IMR-90 (cell line): ENCODE results near the gene TNFRSF11A. TPM values are rescaled to one million over a fixed set of nuclear protein-coding genes. Genes with fewer than 3 reads are reported as not detected.
A peak's percentile ranks its signal among the peaks of the same experiment; 100 is the strongest.

ENCODE experiments used
- ATAC-seq: fragments of 200-7000 bp; cut with Tn5 transposase; 2 replicates; pipeline ENCODE4 v1.9.1; 2020; ENCODE audit warnings: low read depth, mild to moderate bottlenecking, moderate library complexity
- BruUV-seq: library from RNA; stranded (reverse); fragments of 400-500 nt; replicated peaks from 2 replicates; lab custom pipeline; 2021; lab: Mats Ljungman, UMichigan
- CTCF ChIA-PET: fragments of 300-600 bp; formaldehyde crosslinking; extraction: SDS; loops from one replicate; lab custom pipeline; 2021; ENCODE audit warnings: antibody characterized with exemption; lab: Yijun Ruan, JAX
- POLR2A ChIA-PET: fragments of 300-600 bp; sonication (Branson Sonifier 250); formaldehyde crosslinking; loops from one replicate; lab custom pipeline; 2022; ENCODE audit warnings: antibody characterized with exemption; ENCODE audit not compliant: unreplicated experiment; lab: Charles Lee
- DNase-seq: peaks from one replicate; pipeline ENCODE4 v3.0.0; 2013
- H2AFZ ChIP-seq: replicated peaks from 2 replicates; pipeline ENCODE3; 2013; ENCODE audit warnings: low read length, mild to moderate bottlenecking; ENCODE audit not compliant: poor library complexity
- H2AK5ac ChIP-seq: 2 replicates; pipeline ENCODE4 v1.6.1; 2013; ENCODE audit warnings: low read depth, low read length, inconsistent platforms
- H2AK9ac ChIP-seq: replicated peaks from 2 replicates; pipeline ENCODE3; 2013; ENCODE audit warnings: mild to moderate bottlenecking, low read depth, low read length, moderate library complexity; ENCODE audit not compliant: poor library complexity
- H2BK120ac ChIP-seq: 2 replicates; pipeline ENCODE4 v1.6.1; 2013; ENCODE audit warnings: low read depth, low read length, inconsistent platforms
- H2BK15ac ChIP-seq: 3 replicates; pipeline ENCODE4 v1.6.1; 2013; ENCODE audit warnings: low read depth, low read length, inconsistent platforms
- H2BK20ac ChIP-seq: 2 replicates; pipeline ENCODE4 v1.6.1; 2013; ENCODE audit warnings: low read depth, mild to moderate bottlenecking, inconsistent platforms, low read length, moderate library complexity
- H2BK5ac ChIP-seq: 2 replicates; pipeline ENCODE4 v1.6.1; 2013; ENCODE audit warnings: mild to moderate bottlenecking, low read depth, low read length, inconsistent platforms; ENCODE audit not compliant: poor library complexity, severe bottlenecking
- H3K14ac ChIP-seq: replicated peaks from 2 replicates; pipeline ENCODE4 v1.6.1; 2013; ENCODE audit warnings: low read depth, low read length, inconsistent platforms
- H3K18ac ChIP-seq: 2 replicates; pipeline ENCODE4 v1.6.1; 2013; ENCODE audit warnings: low read depth, low read length, control low read depth
- H3K23ac ChIP-seq: 2 replicates; pipeline ENCODE4 v1.6.1; 2013; ENCODE audit warnings: low read depth, low read length, inconsistent platforms
- H3K27ac ChIP-seq: 2 replicates; pipeline ENCODE4 v1.5.1; 2013; ENCODE audit warnings: mild to moderate bottlenecking, control low read depth, low read length; ENCODE audit not compliant: insufficient read depth
- H3K27me3 ChIP-seq: 2 replicates; pipeline ENCODE4 v1.6.1; 2013; ENCODE audit warnings: low read length; ENCODE audit not compliant: control insufficient read depth, insufficient read depth
- H3K36me3 ChIP-seq: 2 replicates; pipeline ENCODE4 v1.6.1; 2013; ENCODE audit warnings: low read length, mixed read lengths; ENCODE audit not compliant: control insufficient read depth, insufficient read depth
- H3K4ac ChIP-seq: 2 replicates; pipeline ENCODE4 v1.6.1; 2013; ENCODE audit warnings: low read depth, low read length, inconsistent platforms
- H3K4me1 ChIP-seq: 2 replicates; pipeline ENCODE4 v1.6.1; 2013; ENCODE audit warnings: low read length, mixed read lengths; ENCODE audit not compliant: control insufficient read depth, insufficient read depth
- H3K4me2 ChIP-seq: 2 replicates; pipeline ENCODE4 v1.6.1; 2013; ENCODE audit warnings: low read depth, mild to moderate bottlenecking, control low read depth, low read length, moderate library complexity
- H3K4me3 ChIP-seq: 2 replicates; pipeline ENCODE4 v1.5.1; 2013; ENCODE audit warnings: low read depth, mild to moderate bottlenecking, control low read depth, low read length, moderate library complexity; ENCODE audit not compliant: insufficient read depth
- H3K56ac ChIP-seq: 2 replicates; pipeline ENCODE4 v1.6.1; 2013; ENCODE audit warnings: low read length, inconsistent platforms; ENCODE audit not compliant: insufficient read depth; ENCODE audit errors: extremely low read depth
- H3K79me1 ChIP-seq, 2 experiments: 2 replicates each; pipeline ENCODE4 v1.6.1; 2013; ENCODE audit warnings: low read length in 2 of 2, inconsistent platforms in 1 of 2, low read depth in 1 of 2
- H3K9ac ChIP-seq: 2 replicates; pipeline ENCODE4 v1.6.1; 2013; ENCODE audit warnings: low read depth, low read length, control low read depth
- H3K9me1 ChIP-seq: 2 replicates; pipeline ENCODE4 v1.6.1; 2013; ENCODE audit warnings: low read length, inconsistent platforms; ENCODE audit not compliant: insufficient read depth
- H3K9me3 ChIP-seq: 2 replicates; pipeline ENCODE4 v1.6.1; 2013; ENCODE audit warnings: low read length; ENCODE audit not compliant: control insufficient read depth, insufficient read depth
- H4K20me1 ChIP-seq: 2 replicates; pipeline ENCODE4 v1.6.1; 2013; ENCODE audit warnings: low read length, inconsistent platforms; ENCODE audit not compliant: insufficient read depth
- H4K5ac ChIP-seq: 2 replicates; pipeline ENCODE4 v1.6.1; 2013; ENCODE audit warnings: mild to moderate bottlenecking, low read depth, low read length, control low read depth
- H4K8ac ChIP-seq, 2 experiments: 2 replicates each; pipeline ENCODE4 v1.6.1; 2013; ENCODE audit warnings: low read depth in 2 of 2, low read length in 2 of 2, control low read depth in 1 of 2, inconsistent platforms in 1 of 2
- H4K91ac ChIP-seq: 2 replicates; pipeline ENCODE4 v1.6.1; 2013; ENCODE audit warnings: low read depth, low read length, inconsistent platforms; ENCODE audit not compliant: insufficient read depth
- BHLHE40 ChIP-seq: fragments of 150-350 bp; IDR thresholded peaks from 2 replicates; pipeline ENCODE4 v1.6.1; 2016; ENCODE audit warnings: mild to moderate bottlenecking, low read depth, low read length
- CEBPB ChIP-seq: IDR thresholded peaks from 2 replicates; pipeline ENCODE4 v1.6.1; 2012; ENCODE audit warnings: low read depth, low read length, improper control_type of control experiment
- CTCF ChIP-seq: conservative IDR thresholded peaks from 2 replicates; pipeline ENCODE4 v1.5.1; 2012; ENCODE audit warnings: mild to moderate bottlenecking, low read depth, low read length, improper control_type of control experiment
- ELK1 ChIP-seq: fragments of 150-350 bp; IDR thresholded peaks from 2 replicates; pipeline ENCODE4 v1.6.1; 2016; ENCODE audit warnings: low read depth, mild to moderate bottlenecking, low read length, moderate library complexity, borderline replicate concordance
- FOS ChIP-seq: fragments of 150-350 bp; IDR thresholded peaks from 2 replicates; pipeline ENCODE4 v1.6.1; 2016; ENCODE audit warnings: low read depth, low read length
- MAZ ChIP-seq: IDR thresholded peaks from 2 replicates; pipeline ENCODE4 v1.6.1; 2012; ENCODE audit warnings: low read depth, mild to moderate bottlenecking, low read length, improper control_type of control experiment, moderate library complexity, borderline replicate concordance
- NFE2L2 ChIP-seq: fragments of 150-350 bp; IDR thresholded peaks from 2 replicates; pipeline ENCODE4 v1.6.1; 2016; ENCODE audit warnings: low read depth, mild to moderate bottlenecking, low read length
- POLR2A ChIP-seq: IDR thresholded peaks from 2 replicates; pipeline ENCODE4 v1.6.1; 2012; ENCODE audit warnings: mild to moderate bottlenecking, low read depth, low read length
- RAD21 ChIP-seq: IDR thresholded peaks from 2 replicates; pipeline ENCODE4 v1.6.1; 2012; ENCODE audit warnings: low read length, improper control_type of control experiment
- RCOR1 ChIP-seq: IDR thresholded peaks from 2 replicates; pipeline ENCODE4 v1.6.1; 2012; ENCODE audit warnings: mild to moderate bottlenecking, low read length, improper control_type of control experiment; ENCODE audit not compliant: insufficient replicate concordance
- RFX5 ChIP-seq: IDR thresholded peaks from 2 replicates; pipeline ENCODE4 v1.8.0; 2012; ENCODE audit warnings: low read depth, mild to moderate bottlenecking, low read length, moderate library complexity
- USF2 ChIP-seq: fragments of 150-350 bp; IDR thresholded peaks from 2 replicates; pipeline ENCODE4 v1.6.1; 2017; ENCODE audit warnings: mild to moderate bottlenecking, antibody characterized with exemption, low read length, low read depth
- WGBS, 2 experiments: methylation state at CpG; one replicate each; pipeline versions ENCODE4 v1.1.5 to v1.1.7; 2013; ENCODE audit warnings: missing lambda C conversion rate in 2 of 2; ENCODE audit not compliant: insufficient read length in 1 of 2; ENCODE audit errors: extremely low coverage in 2 of 2; 5-methylcytosine and 5-hydroxymethylcytosine counted together
- dilution Hi-C: fragments of 300-500 bp; cut with HindIII; formaldehyde crosslinking; loops from one replicate; pipeline ENCODE4 v1.14.3; 2018; ENCODE audit warnings: low sequenced_read_pairs; ENCODE audit not compliant: unreplicated experiment
- in situ Hi-C: fragments of 300-500 bp; cut with MboI; formaldehyde crosslinking; loops from 3 replicates; pipeline ENCODE4 v1.14.3; 2019; ENCODE audit warnings: low sequenced_read_pairs, inconsistent platforms, mixed read lengths
- intact Hi-C: fragments of 100-400 bp; cut with micrococcal nuclease; formaldehyde crosslinking; loops from 2 replicates; pipeline ENCODE4 v1.10.0; 2022
- polyA plus RNA-seq, 3 experiments: library from polyadenylated mRNA; depleted of rRNA; stranded (reverse); fragments of >200 nt; gene quantifications; 2 replicates each; pipeline ENCODE4 v1.2.3, GENCODE V29; 2012; ENCODE audit warnings: low replicate concordance in 1 of 3
- total RNA-seq: library from RNA; depleted of rRNA; stranded (reverse); fragments of >200 nt; gene quantifications from 2 replicates; pipeline ENCODE4 v1.2.3, GENCODE V29; 2012

The TNFRSF11A gene
- total and polyA plus RNA-seq, 2 of the 4 experiments (the other 2 are of a cell fraction), result under 0.01 TPM; not detected in 1

GRCh38 chr18:62396967-62397366, 71.9 kb downstream of the TNFRSF11A start:
- H2BK120ac ChIP-seq, result no peak overlapping the region
- no peak overlapping the region for H2AFZ ChIP-seq
- intact Hi-C loops (no loop called here), in situ Hi-C loops (no loop called here), dilution Hi-C loops (no loop called here)
- H3K4me3 ChIP-seq, result no peak overlapping the region
- no peak overlapping the region for H3K14ac ChIP-seq
- H3K23ac ChIP-seq, result no peak overlapping the region
- DNase-seq (no peak), ATAC-seq (no peak)
- H3K4me2 ChIP-seq, result no peak overlapping the region
- H3K36me3 ChIP-seq, result no peaks in the 10 kb centered on the region
- peak overlapping the region; percentile 59 for H2AK9ac ChIP-seq
- CTCF ChIA-PET, result no interaction called here
- no peak overlapping the region for H2BK20ac ChIP-seq
- no peak overlapping the region for H3K27ac ChIP-seq
- BruUV-seq, result no TSS peak
- no peaks in the 10 kb centered on the region for H3K4me1 ChIP-seq
- no peak overlapping the region for H4K91ac ChIP-seq
- H3K18ac ChIP-seq, result no peak overlapping the region
- no peaks in the 10 kb centered on the region for H3K79me1 ChIP-seq
- TF ChIP-seq NFE2L2 (no peak), MAZ (no peak), FOS (no peak), RAD21 (no peak), CEBPB (no peak), POLR2A (no peak), CTCF (no peak), BHLHE40 (no peak), RFX5 (no peak), USF2 (no peak), ELK1 (no peak), RCOR1 (no peak)
- peaks cover 21% of the 10 kb centered on the region for H3K27me3 ChIP-seq
- H3K9ac ChIP-seq, result no peak overlapping the region
- H3K56ac ChIP-seq, result no peak overlapping the region
- no peaks in the 10 kb centered on the region for H3K9me1 ChIP-seq
- no peak overlapping the region for H3K4ac ChIP-seq
- 48% methylated on average over 2 of the region's 3 CpGs; no CpG with 5 or more reads in 1 of the 2 experiments for WGBS, 2 experiments
- no peak overlapping the region for H4K8ac ChIP-seq
- H4K20me1 ChIP-seq, result no peaks in the 10 kb centered on the region
- no peaks in the 10 kb centered on the region for H3K9me3 ChIP-seq
- POLR2A ChIA-PET, result no interaction called here
- H2AK5ac ChIP-seq, result no peak overlapping the region
- no peak overlapping the region for H2BK15ac ChIP-seq
- no peak overlapping the region for H2BK5ac ChIP-seq
- H4K5ac ChIP-seq, result no peak overlapping the region
